Activated naive CD4-positive, alpha-beta T cell treated with anti-CD3 and anti-CD28 coated beads for 36 hours (primary cell): ENCODE results near the gene ZEB2. TPM values are rescaled to one million over a fixed set of nuclear protein-coding genes. Genes with fewer than 3 reads are reported as not detected.

Experiments
- CTCF ChIA-PET: fragments of 350-600 bp; sonication (Branson Sonifier 250); formaldehyde crosslinking; loops from one replicate; lab custom pipeline; 2021; ENCODE audit warnings: antibody characterized with exemption; lab: Charles Lee
- DNase-seq: peaks from one replicate; pipeline ENCODE4 v3.0.0-alpha.2; 2020
- H3K27ac Mint-ChIP-seq: one replicate; pipeline ENCODE4 v1.8.0; 2021; ENCODE audit warnings: mild to moderate bottlenecking, mixed read lengths
- H3K27me3 Mint-ChIP-seq: one replicate; pipeline ENCODE4 v1.8.0; 2021; ENCODE audit warnings: low read depth, mixed read lengths
- H3K36me3 Mint-ChIP-seq: one replicate; pipeline ENCODE4 v1.8.0; 2021; ENCODE audit warnings: low read depth, mixed read lengths
- H3K4me1 Mint-ChIP-seq: one replicate; pipeline ENCODE4 v1.8.0; 2021; ENCODE audit warnings: low read depth, mixed read lengths
- H3K4me3 Mint-ChIP-seq: one replicate; pipeline ENCODE4 v1.8.0; 2021; ENCODE audit warnings: mild to moderate bottlenecking, moderate library complexity, mixed read lengths
- H3K9me3 Mint-ChIP-seq: one replicate; pipeline ENCODE4 v1.8.0; 2021; ENCODE audit warnings: mixed read lengths
- intact Hi-C: fragments of 100-400 bp; cut with micrococcal nuclease; formaldehyde crosslinking; loops from one replicate; pipeline ENCODE4 v1.15.1; 2023
- total RNA-seq, 2 experiments: library from RNA; stranded (reverse); gene quantifications; one replicate each; pipeline ENCODE4 v1.2.3, GENCODE V29; 2021

ZEB2 gene
- total RNA-seq, 2 experiments from 2014 or later = 4.3 to 4.9 TPM

GRCh38 chr2:144510294-144510991 is 9.5 kb downstream of the ZEB2 start:
- intact Hi-C loops = loop anchor here (10.0 kb wide), 1 partner anchor 806 kb away; no protein-coding TSS in a partner anchor
- CTCF ChIA-PET = no interaction called here
- H3K4me3 Mint-ChIP-seq = no peak overlapping the region

GRCh38 chr2:144509879-144510221 is 10.1 kb downstream of the ZEB2 start:
- H3K27me3 Mint-ChIP-seq = peaks cover 61% of the 10 kb centered on the region
- intact Hi-C loops = loop anchor here (10.0 kb wide), 1 partner anchor 805 kb away; no protein-coding TSS in a partner anchor
- no peaks in the 10 kb centered on the region for H3K9me3 Mint-ChIP-seq
- CTCF ChIA-PET = no interaction called here
- no peaks in the 10 kb centered on the region for H3K36me3 Mint-ChIP-seq
- H3K27ac Mint-ChIP-seq = no peak overlapping the region
- H3K4me1 Mint-ChIP-seq = peaks cover 6% of the 10 kb centered on the region
- H3K4me3 Mint-ChIP-seq = no peak overlapping the region
- no peak for DNase-seq

More at GRCh38 chr2:144510294-144510991, 9.5 kb downstream of the ZEB2 start:
- no peak overlapping the region for H3K27ac Mint-ChIP-seq
- H3K4me1 Mint-ChIP-seq = peaks cover 11% of the 10 kb centered on the region
- peaks cover 63% of the 10 kb centered on the region for H3K27me3 Mint-ChIP-seq
- H3K9me3 Mint-ChIP-seq = no peaks in the 10 kb centered on the region
- H3K36me3 Mint-ChIP-seq = no peaks in the 10 kb centered on the region
- no peak for DNase-seq

- Mint-ChIP-seq H3K9me3 (no peaks in the 10 kb centered on the region), H3K4me1 (peaks cover 6% of the 10 kb centered on the region), H3K36me3 (no peaks in the 10 kb centered on the region), H3K4me3 (no peak overlapping the region), H3K27me3 (peaks cover 60% of the 10 kb centered on the region), H3K27ac (no peak overlapping the region)
- DNase-seq = no peak
- intact Hi-C loops = no loop called here
- CTCF ChIA-PET = interaction anchor here (0.7 kb wide), 1 partner anchor 10 kb away, joined by 6 read pairs; no protein-coding TSS in a partner anchor
These were observed 10.7 kb downstream of the ZEB2 start for GRCh38 chr2:144509001-144509878.

- intact Hi-C loops = no loop called here
- Mint-ChIP-seq H3K4me1 (no peaks in the 10 kb centered on the region), H3K36me3 (no peaks in the 10 kb centered on the region), H3K9me3 (no peaks in the 10 kb centered on the region), H3K4me3 (no peak overlapping the region), H3K27me3 (peaks cover 60% of the 10 kb centered on the region), H3K27ac (no peak overlapping the region)
- CTCF ChIA-PET = interaction anchor here (0.7 kb wide), 1 partner anchor 9 kb away, joined by 6 read pairs; no protein-coding TSS in a partner anchor
- DNase-seq = no peak
These were observed 11.6 kb downstream of the ZEB2 start for GRCh38 chr2:144508172-144508851.

GRCh38 chr2:144507441-144508171 is 12.3 kb downstream of the ZEB2 start:
- H3K4me1 Mint-ChIP-seq = no peaks in the 10 kb centered on the region
- CTCF ChIA-PET = no interaction called here
- H3K4me3 Mint-ChIP-seq = no peak overlapping the region
- no peaks in the 10 kb centered on the region for H3K9me3 Mint-ChIP-seq
- no peaks in the 10 kb centered on the region for H3K36me3 Mint-ChIP-seq
- intact Hi-C loops = no loop called here
- DNase-seq = no peak
- H3K27ac Mint-ChIP-seq = no peak overlapping the region
- H3K27me3 Mint-ChIP-seq = peaks cover 54% of the 10 kb centered on the region

GRCh38 chr2:144505245-144505831 is 14.6 kb downstream of the ZEB2 start:
- no peaks in the 10 kb centered on the region for H3K9me3 Mint-ChIP-seq
- H3K27me3 Mint-ChIP-seq = peaks cover 45% of the 10 kb centered on the region
- no peaks in the 10 kb centered on the region for H3K4me1 Mint-ChIP-seq
- no peak for DNase-seq
- H3K27ac Mint-ChIP-seq = no peak overlapping the region
- intact Hi-C loops = no loop called here
- H3K4me3 Mint-ChIP-seq = no peak overlapping the region
- CTCF ChIA-PET = interaction anchor here (0.7 kb wide), 1 partner anchor 56 kb away, joined by 4 read pairs; no protein-coding TSS in a partner anchor
- H3K36me3 Mint-ChIP-seq = no peaks in the 10 kb centered on the region

GRCh38 chr2:144504218-144504641 is 15.7 kb downstream of the ZEB2 start:
- no peak for DNase-seq
- Mint-ChIP-seq H3K27ac (no peak overlapping the region), H3K4me3 (no peak overlapping the region), H3K27me3 (peaks cover 41% of the 10 kb centered on the region), H3K36me3 (no peaks in the 10 kb centered on the region), H3K4me1 (no peaks in the 10 kb centered on the region), H3K9me3 (no peaks in the 10 kb centered on the region)
- intact Hi-C loops = no loop called here
- CTCF ChIA-PET = no interaction called here

- DNase-seq = no peak
- CTCF ChIA-PET = interaction anchor here (0.7 kb wide), 2 partner anchors 14 to 984 kb away, joined by 3 read pairs; no protein-coding TSS in a partner anchor
- intact Hi-C loops = no loop called here
- Mint-ChIP-seq H3K4me3 (no peak overlapping the region), H3K4me1 (no peaks in the 10 kb centered on the region), H3K27ac (no peak overlapping the region), H3K9me3 (no peaks in the 10 kb centered on the region), H3K36me3 (no peaks in the 10 kb centered on the region), H3K27me3 (peaks cover 36% of the 10 kb centered on the region)
These were observed 16.7 kb downstream of the ZEB2 start for GRCh38 chr2:144503242-144503641.

- no peak for DNase-seq
- CTCF ChIA-PET = no interaction called here
- Mint-ChIP-seq H3K9me3 (no peaks in the 10 kb centered on the region), H3K4me3 (no peak overlapping the region), H3K4me1 (no peaks in the 10 kb centered on the region), H3K27ac (no peak overlapping the region), H3K36me3 (no peaks in the 10 kb centered on the region), H3K27me3 (peaks cover 29% of the 10 kb centered on the region)
- intact Hi-C loops = no loop called here
These were observed 17.6 kb downstream of the ZEB2 start for GRCh38 chr2:144502369-144502768.

GRCh38 chr2:144501627-144502026 is 18.3 kb downstream of the ZEB2 start:
- CTCF ChIA-PET = no interaction called here
- DNase-seq = no peak
- intact Hi-C loops = no loop called here
- H3K9me3 Mint-ChIP-seq = no peaks in the 10 kb centered on the region
- H3K4me1 Mint-ChIP-seq = no peaks in the 10 kb centered on the region
- no peaks in the 10 kb centered on the region for H3K36me3 Mint-ChIP-seq
- no peak overlapping the region for H3K4me3 Mint-ChIP-seq
- H3K27ac Mint-ChIP-seq = no peak overlapping the region
- H3K27me3 Mint-ChIP-seq = peaks cover 23% of the 10 kb centered on the region

GRCh38 chr2:144501118-144501517 is 18.8 kb downstream of the ZEB2 start:
- H3K36me3 Mint-ChIP-seq = no peaks in the 10 kb centered on the region
- H3K27ac Mint-ChIP-seq = no peak overlapping the region
- H3K27me3 Mint-ChIP-seq = peaks cover 23% of the 10 kb centered on the region
- CTCF ChIA-PET = no interaction called here
- intact Hi-C loops = no loop called here
- no peak overlapping the region for H3K4me3 Mint-ChIP-seq
- no peak for DNase-seq
- H3K9me3 Mint-ChIP-seq = no peaks in the 10 kb centered on the region
- H3K4me1 Mint-ChIP-seq = no peaks in the 10 kb centered on the region
